ENCODE measurements around the gene NUDT5.
"Not testable (repeated sequence)": the region's sequence is repeated elsewhere in the genome, so short reads cannot be mapped to it uniquely, and the experiment has no call there.

Gene NUDT5

GRCh38 chr10:12180221-12180974 is 15.3 kb downstream of the NUDT5 start:
- no peak overlapping the region for H3K4me3 ChIP-seq (ENCODE audit: low read depth, low read length)

GRCh38 chr10:12179606-12180170 is 16.0 kb downstream of the NUDT5 start:
- no peak overlapping the region for H3K4me3 ChIP-seq (ENCODE audit: low read depth, low read length)
- TF ChIP-seq CTCF (IDR thresholded peaks at IDR 0.05; ENCODE audit: borderline replicate concordance, insufficient read depth, low read depth, low read length) = no peak

More at GRCh38 chr10:12180221-12180974, 15.3 kb downstream of the NUDT5 start:
- TF ChIP-seq CTCF (IDR thresholded peaks at IDR 0.05; ENCODE audit: borderline replicate concordance, insufficient read depth, low read depth, low read length) = no peak

GRCh38 chr10:12177642-12178041 is 18.0 kb downstream of the NUDT5 start:
- no peak for TF ChIP-seq CTCF (IDR thresholded peaks at IDR 0.05; ENCODE audit: borderline replicate concordance, insufficient read depth, low read depth, low read length)
- H3K4me3 ChIP-seq (ENCODE audit: low read depth, low read length) = no peak overlapping the region

GRCh38 chr10:12171512-12171911 is 24.2 kb downstream of the NUDT5 start:
- not testable (repeated sequence) for H3K4me3 ChIP-seq (ENCODE audit: low read depth, low read length)

GRCh38 chr10:12165999-12166775 is 29.5 kb downstream of the NUDT5 start:
- no peak overlapping the region for H3K4me3 ChIP-seq (ENCODE audit: low read depth, low read length)
- TF ChIP-seq CTCF (IDR thresholded peaks at IDR 0.05; ENCODE audit: borderline replicate concordance, insufficient read depth, low read depth, low read length) = no peak

- H3K4me3 ChIP-seq (ENCODE audit: low read depth, low read length) = no peak overlapping the region
- no peak for TF ChIP-seq CTCF (IDR thresholded peaks at IDR 0.05; ENCODE audit: borderline replicate concordance, insufficient read depth, low read depth, low read length)
These were observed 30.7 kb downstream of the NUDT5 start for GRCh38 chr10:12165036-12165435.

- TF ChIP-seq CTCF (IDR thresholded peaks at IDR 0.05; ENCODE audit: borderline replicate concordance, insufficient read depth, low read depth, low read length) = no peak
- H3K4me3 ChIP-seq (ENCODE audit: low read depth, low read length) = no peak overlapping the region
These were observed 31.6 kb downstream of the NUDT5 start for GRCh38 chr10:12164085-12164484.

Data from GM12875 (cell line).